Naive thymus-derived CD4-positive, alpha-beta T cell (primary cell): ENCODE measurements around the gene AK1. TPM values are rescaled to one million over a fixed set of nuclear protein-coding genes. Genes with fewer than 3 reads are reported as not detected.

Source experiments
- ATAC-seq: fragments of 150-1000 bp; cut with Tn5 transposase; 2 replicates; pipeline ENCODE4 v1.10.0; 2021; ENCODE audit warnings: mild to moderate bottlenecking, moderate library complexity
- CTCF ChIA-PET: fragments of 350-600 bp; sonication (Branson Sonifier 250); formaldehyde crosslinking; loops from one replicate; lab custom pipeline; 2021; ENCODE audit warnings: antibody characterized with exemption; lab: Charles Lee
- POLR2A ChIA-PET: fragments of 350-600 bp; sonication (Branson Sonifier 250); formaldehyde crosslinking; loops from one replicate; lab custom pipeline; 2021; ENCODE audit warnings: antibody characterized with exemption, inconsistent platforms; lab: Charles Lee
- DNase-seq, 9 donors: peaks; one replicate each; pipeline versions ENCODE4 v3.0.0 to v3.0.0-alpha.2; 2020 to 2022; ENCODE audit warnings: mixed read lengths in 1 of 9
- H3K27ac ChIP-seq: one replicate; pipeline ENCODE4 v1.7.0; 2013; ENCODE audit warnings: mild to moderate bottlenecking, low read depth, low read length, moderate library complexity
- H3K27me3 ChIP-seq, 2 donors: one replicate each; pipeline ENCODE4 v1.7.0; 2013; ENCODE audit warnings: low read length in 2 of 2, mild to moderate bottlenecking in 2 of 2, moderate library complexity in 2 of 2; ENCODE audit not compliant: control insufficient read depth in 2 of 2, insufficient read depth in 2 of 2
- H3K36me3 ChIP-seq, 3 experiments: 1 replicate in 2 of 3; 2 replicates in 1 of 3; pipeline ENCODE4 v1.7.0; 2013; ENCODE audit warnings: low read length in 3 of 3, mild to moderate bottlenecking in 3 of 3, moderate library complexity in 1 of 3; ENCODE audit not compliant: insufficient read depth in 3 of 3, control insufficient read depth in 2 of 3
- H3K4me1 ChIP-seq, 2 donors: one replicate each; pipeline ENCODE4 v1.7.0; 2013; ENCODE audit warnings: low read length in 2 of 2, mild to moderate bottlenecking in 2 of 2, moderate library complexity in 1 of 2; ENCODE audit not compliant: control insufficient read depth in 2 of 2, insufficient read depth in 2 of 2
- H3K4me3 ChIP-seq: 2 replicates; pipeline ENCODE4 v1.7.0; 2013; ENCODE audit warnings: mild to moderate bottlenecking, low read length
- H3K9me3 ChIP-seq, 3 experiments: 1 replicate in 2 of 3; 2 replicates in 1 of 3; pipeline ENCODE4 v1.7.0; 2013; ENCODE audit warnings: low read length in 3 of 3; ENCODE audit not compliant: control insufficient read depth in 2 of 3
- H3K27ac Mint-ChIP-seq, 9 donors: one replicate each; pipeline ENCODE4 v1.8.0; 2020 to 2022; ENCODE audit warnings: mixed read lengths in 9 of 9, mild to moderate bottlenecking in 8 of 9, moderate library complexity in 5 of 9, inconsistent platforms in 2 of 9
- H3K27me3 Mint-ChIP-seq, 5 donors: one replicate each; pipeline ENCODE4 v1.8.0; 2021 to 2022; ENCODE audit warnings: mixed read lengths in 5 of 5, mild to moderate bottlenecking in 1 of 5
- H3K36me3 Mint-ChIP-seq, 5 donors: one replicate each; pipeline ENCODE4 v1.8.0; 2020 to 2022; ENCODE audit warnings: mixed read lengths in 5 of 5, mild to moderate bottlenecking in 3 of 5, inconsistent platforms in 1 of 5
- H3K4me1 Mint-ChIP-seq, 7 donors: one replicate each; pipeline ENCODE4 v1.8.0; 2020 to 2022; ENCODE audit warnings: mixed read lengths in 7 of 7, mild to moderate bottlenecking in 3 of 7, inconsistent platforms in 1 of 7
- H3K4me3 Mint-ChIP-seq, 10 donors: one replicate each; pipeline ENCODE4 v1.8.0; 2020 to 2022; ENCODE audit warnings: mild to moderate bottlenecking in 10 of 10, mixed read lengths in 10 of 10, moderate library complexity in 6 of 10, inconsistent platforms in 2 of 10
- H3K9me3 Mint-ChIP-seq, 11 donors: one replicate each; pipeline ENCODE4 v1.8.0; 2020 to 2022; ENCODE audit warnings: mixed read lengths in 11 of 11, mild to moderate bottlenecking in 4 of 11, inconsistent platforms in 1 of 11, moderate library complexity in 1 of 11
- intact Hi-C, 2 donors: fragments of 100-400 bp; cut with micrococcal nuclease; formaldehyde crosslinking; loops; one replicate each; pipeline ENCODE4 v1.15.1; 2023
- polyA plus RNA-seq, 2 donors: library from polyadenylated mRNA; unstranded; fragments of 300-500 nt; fragmentation: Illumina TruSeq; gene quantifications; one replicate each; pipeline ENCODE4 v1.2.3, GENCODE V29; 2021
- total RNA-seq, 6 experiments: library from RNA in 5 of 6; stranded (reverse) in 5 of 6; gene quantifications; 1 replicate in 5 of 6; 2 replicates in 1 of 6; pipeline ENCODE4 v1.2.3 and lab custom pipeline; 2021 to 2026

The AK1 gene
- total and polyA plus RNA-seq, 7 experiments from 2014 or later: 0.09 to 64.9 (median 45.1) TPM

GRCh38 chr9:127878001-127878651 is 651 bp upstream of the AK1 start:
- Histone ChIP-seq H3K27me3 (peaks cover 0 to 4% of the 10 kb centered on the region in 2 donors), H3K9me3 (no peaks in the 10 kb centered on the region), H3K36me3 (no peaks in the 10 kb centered on the region), H3K4me1 (no peaks in the 10 kb centered on the region), H3K27ac (no peak overlapping the region), H3K4me3 (no peak overlapping the region)
- POLR2A ChIA-PET: interaction anchor here (2.8 kb wide), 1 partner anchor 43 kb away, joined by 7 read pairs; no protein-coding TSS in a partner anchor
- Mint-ChIP-seq H3K27me3 (peaks cover 0 to 8% (median 0%) of the 10 kb centered on the region in 5 donors), H3K36me3 (peaks cover 0 to 11% (median 9%) of the 10 kb centered on the region in 5 donors), H3K4me1 (peaks cover 0 to 11% (median 9%) of the 10 kb centered on the region in 7 donors), H3K9me3 (no peaks in the 10 kb centered on the region), H3K27ac (peak overlapping the region in 2 of 9 donors; percentile 31 to 50), H3K4me3 (peak overlapping the region in 4 of 10 donors; percentile 34 to 64 (median 42))
- no peak for ATAC-seq
- CTCF ChIA-PET: no interaction called here
- intact Hi-C loops: no loop called here
- DNase-seq: no peak

GRCh38 chr9:127876764-127877562 is 512 bp downstream of the AK1 start:
- Histone ChIP-seq H3K4me3 (no peak overlapping the region), H3K4me1 (no peaks in the 10 kb centered on the region), H3K27me3 (peaks cover 0 to 4% of the 10 kb centered on the region in 2 donors), H3K9me3 (no peaks in the 10 kb centered on the region), H3K27ac (no peak overlapping the region), H3K36me3 (no peaks in the 10 kb centered on the region)
- no peaks in the 10 kb centered on the region for H3K9me3 Mint-ChIP-seq
- H3K4me1 Mint-ChIP-seq: peaks cover 0 to 10% (median 4%) of the 10 kb centered on the region in 7 donors
- intact Hi-C loops: no loop called here
- POLR2A ChIA-PET: interaction anchor here (2.8 kb wide), 1 partner anchor 44 kb away, joined by 7 read pairs; no protein-coding TSS in a partner anchor
- ATAC-seq (no peak), DNase-seq (no peak)
- peak overlapping the region in 5 of 10 donors; percentile 28 to 60 (median 53) for H3K4me3 Mint-ChIP-seq
- H3K27ac Mint-ChIP-seq: peak overlapping the region in 1 of 9 donors; percentile 9
- CTCF ChIA-PET: no interaction called here
- H3K27me3 Mint-ChIP-seq: peaks cover 0 to 8% (median 0%) of the 10 kb centered on the region in 5 donors
- H3K36me3 Mint-ChIP-seq: peaks cover 0 to 11% (median 9%) of the 10 kb centered on the region in 5 donors

GRCh38 chr9:127876026-127876763 is 1.3 kb downstream of the AK1 start:
- Mint-ChIP-seq H3K4me3 (no peak overlapping the region), H3K4me1 (peaks cover 0 to 10% (median 2%) of the 10 kb centered on the region in 7 donors), H3K9me3 (no peaks in the 10 kb centered on the region), H3K27me3 (peaks cover 0 to 8% (median 0%) of the 10 kb centered on the region in 5 donors), H3K27ac (peak overlapping the region in 1 of 9 donors; percentile 72), H3K36me3 (peaks cover 0 to 11% (median 7%) of the 10 kb centered on the region in 5 donors)
- no peaks in the 10 kb centered on the region for H3K4me1 ChIP-seq
- ChIA-PET CTCF (no interaction called here), POLR2A (interaction anchor here (0.9 to 2.8 kb wide), 2 partner anchors 11 to 45 kb away, joined by 3 to 7 read pairs; no protein-coding TSS in a partner anchor)
- no peaks in the 10 kb centered on the region for H3K9me3 ChIP-seq
- peaks cover 0 to 4% of the 10 kb centered on the region in 2 donors for H3K27me3 ChIP-seq
- no peak overlapping the region for H3K4me3 ChIP-seq
- DNase-seq (no peak), ATAC-seq (no peak)
- intact Hi-C loops: no loop called here
- no peaks in the 10 kb centered on the region for H3K36me3 ChIP-seq
- no peak overlapping the region for H3K27ac ChIP-seq

GRCh38 chr9:127875306-127875966 is 2.0 kb downstream of the AK1 start:
- Histone ChIP-seq H3K4me1 (no peaks in the 10 kb centered on the region), H3K27me3 (peaks cover 0 to 4% of the 10 kb centered on the region in 2 donors), H3K27ac (no peak overlapping the region), H3K36me3 (no peaks in the 10 kb centered on the region), H3K4me3 (no peak overlapping the region), H3K9me3 (no peaks in the 10 kb centered on the region)
- no peak overlapping the region for H3K4me3 Mint-ChIP-seq
- H3K36me3 Mint-ChIP-seq: peaks cover 0 to 11% (median 6%) of the 10 kb centered on the region in 5 donors
- H3K4me1 Mint-ChIP-seq: peaks cover 0 to 10% (median 0%) of the 10 kb centered on the region in 7 donors
- H3K27ac Mint-ChIP-seq: no peak overlapping the region
- intact Hi-C loops: no loop called here
- DNase-seq (no peak), ATAC-seq (no peak)
- ChIA-PET CTCF (no interaction called here), POLR2A (interaction anchor here (0.9 kb wide), 1 partner anchor 10 kb away, joined by 3 read pairs; no protein-coding TSS in a partner anchor)
- H3K27me3 Mint-ChIP-seq: peaks cover 0 to 8% (median 0%) of the 10 kb centered on the region in 5 donors
- H3K9me3 Mint-ChIP-seq: no peaks in the 10 kb centered on the region

- peaks cover 0 to 4% of the 10 kb centered on the region in 2 donors for H3K27me3 ChIP-seq
- H3K27ac Mint-ChIP-seq: no peak overlapping the region
Observed at GRCh38 chr9:127874301-127875221, 2.9 kb downstream of the AK1 start.

More at GRCh38 chr9:127874301-127875221, 2.9 kb downstream of the AK1 start:
- Histone ChIP-seq H3K4me3 (no peak overlapping the region), H3K4me1 (no peaks in the 10 kb centered on the region), H3K27ac (no peak overlapping the region), H3K36me3 (no peaks in the 10 kb centered on the region), H3K9me3 (no peaks in the 10 kb centered on the region)
- intact Hi-C loops: no loop called here
- no peak for DNase-seq
- CTCF ChIA-PET: no interaction called here
- Mint-ChIP-seq H3K4me1 (peaks cover 0 to 10% (median 0%) of the 10 kb centered on the region in 7 donors), H3K36me3 (peaks cover 0 to 11% (median 6%) of the 10 kb centered on the region in 5 donors), H3K27me3 (peaks cover 0 to 8% (median 0%) of the 10 kb centered on the region in 5 donors), H3K4me3 (no peak overlapping the region), H3K9me3 (no peaks in the 10 kb centered on the region)
- no peak for ATAC-seq
- POLR2A ChIA-PET: interaction anchor here (1.3 kb wide), 1 partner anchor 11 kb away, joined by 3 read pairs; no protein-coding TSS in a partner anchor
